ENCODE data around the gene PCDHA10.
"Not testable (repeated sequence)": the region's sequence is repeated elsewhere in the genome, so short reads cannot be mapped to it uniquely, and the experiment has no call there.

Gene PCDHA10

GRCh38 chr5:140840978-140841962 lies 14.4 kb upstream of the PCDHA10 start, which contains the start of gene PCDHA8:
PCDHA8 (plus strand) TSS chr5:140841187; CDS start chr5:140841322, 135 bp downstream.
- no peak within 1 kb of the TSS for H3K4me2 ChIP-seq (ENCODE audit: low read length)
- no peaks in the 10 kb centered on the region for H3K27me3 ChIP-seq (ENCODE audit: control insufficient read depth, insufficient read depth, low read length)
- H3K79me2 ChIP-seq: no peaks in the 10 kb centered on the region
- H3K36me3 ChIP-seq (ENCODE audit: control insufficient read depth, insufficient read depth, low read length): no peaks in the 10 kb centered on the region
- H3K9me3 ChIP-seq (ENCODE audit: control insufficient read depth, low read length): no peaks in the 10 kb centered on the region
- no peaks in the 10 kb centered on the region for H3K4me1 ChIP-seq
- no peak within 1 kb of the TSS for H3K27ac ChIP-seq
- no peak within 1 kb of the TSS for H3K4me3 ChIP-seq (ENCODE audit: low read depth, low read length)
- H3K9ac ChIP-seq: no peak within 1 kb of the TSS
- TF ChIP-seq, protein P1, sequence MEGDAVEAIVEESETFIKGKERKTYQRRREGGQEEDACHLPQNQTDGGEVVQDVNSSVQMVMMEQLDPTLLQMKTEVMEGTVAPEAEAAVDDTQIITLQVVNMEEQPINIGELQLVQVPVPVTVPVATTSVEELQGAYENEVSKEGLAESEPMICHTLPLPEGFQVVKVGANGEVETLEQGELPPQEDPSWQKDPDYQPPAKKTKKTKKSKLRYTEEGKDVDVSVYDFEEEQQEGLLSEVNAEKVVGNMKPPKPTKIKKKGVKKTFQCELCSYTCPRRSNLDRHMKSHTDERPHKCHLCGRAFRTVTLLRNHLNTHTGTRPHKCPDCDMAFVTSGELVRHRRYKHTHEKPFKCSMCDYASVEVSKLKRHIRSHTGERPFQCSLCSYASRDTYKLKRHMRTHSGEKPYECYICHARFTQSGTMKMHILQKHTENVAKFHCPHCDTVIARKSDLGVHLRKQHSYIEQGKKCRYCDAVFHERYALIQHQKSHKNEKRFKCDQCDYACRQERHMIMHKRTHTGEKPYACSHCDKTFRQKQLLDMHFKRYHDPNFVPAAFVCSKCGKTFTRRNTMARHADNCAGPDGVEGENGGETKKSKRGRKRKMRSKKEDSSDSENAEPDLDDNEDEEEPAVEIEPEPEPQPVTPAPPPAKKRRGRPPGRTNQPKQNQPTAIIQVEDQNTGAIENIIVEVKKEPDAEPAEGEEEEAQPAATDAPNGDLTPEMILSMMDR (IDR thresholded peaks at IDR 0.05): no peak
- H2AFZ ChIP-seq: no peak within 1 kb of the TSS

- H3K4me3 ChIP-seq (ENCODE audit: low read depth, low read length): no peak overlapping the region
- H3K4me1 ChIP-seq: no peaks in the 10 kb centered on the region
- no peaks in the 10 kb centered on the region for H3K9me3 ChIP-seq (ENCODE audit: control insufficient read depth, low read length)
- H3K4me2 ChIP-seq (ENCODE audit: low read length): no peak overlapping the region
- no peaks in the 10 kb centered on the region for H3K27me3 ChIP-seq (ENCODE audit: control insufficient read depth, insufficient read depth, low read length)
- no peak overlapping the region for H3K27ac ChIP-seq
- no peaks in the 10 kb centered on the region for H3K79me2 ChIP-seq
- no peak overlapping the region for H2AFZ ChIP-seq
- TF ChIP-seq, protein P1 (IDR thresholded peaks at IDR 0.05): no peak
- no peaks in the 10 kb centered on the region for H3K36me3 ChIP-seq (ENCODE audit: control insufficient read depth, insufficient read depth, low read length)
- H3K9ac ChIP-seq: no peak overlapping the region
These were observed 12.6 kb upstream of the PCDHA10 start for GRCh38 chr5:140842798-140843733.

- not testable (repeated sequence) for H3K27me3 ChIP-seq (ENCODE audit: control insufficient read depth, insufficient read depth, low read length); H3K27ac ChIP-seq; H3K9ac ChIP-seq; H3K9me3 ChIP-seq (ENCODE audit: control insufficient read depth, low read length); H3K79me2 ChIP-seq; H2AFZ ChIP-seq; H3K36me3 ChIP-seq (ENCODE audit: control insufficient read depth, insufficient read depth, low read length); H3K4me1 ChIP-seq; H3K4me3 ChIP-seq (ENCODE audit: low read depth, low read length); H3K4me2 ChIP-seq (ENCODE audit: low read length)
These were observed 7.3 kb upstream of the PCDHA10 start, which contains the start of gene PCDHA9 for GRCh38 chr5:140848139-140849102. PCDHA9 (plus strand) TSS chr5:140848382; CDS start chr5:140848496, 114 bp downstream.

- not testable (repeated sequence) for H3K9ac ChIP-seq; H3K27ac ChIP-seq; H3K27me3 ChIP-seq (ENCODE audit: control insufficient read depth, insufficient read depth, low read length); H3K36me3 ChIP-seq (ENCODE audit: control insufficient read depth, insufficient read depth, low read length); H3K4me2 ChIP-seq (ENCODE audit: low read length); H2AFZ ChIP-seq; H3K9me3 ChIP-seq (ENCODE audit: control insufficient read depth, low read length); H3K4me1 ChIP-seq; H3K4me3 ChIP-seq (ENCODE audit: low read depth, low read length); H3K79me2 ChIP-seq
These were observed 5.7 kb upstream of the PCDHA10 start for GRCh38 chr5:140849831-140850634.
